KMS-11 (cell line): Measurements from ENCODE around the gene MATK.

Experiments used
- H2AFZ ChIP-seq: fragments of 200-600 bp; sonication (generic); 2 replicates; pipeline ENCODE4 v1.6.1; 2016; ENCODE audit warnings: antibody characterized with exemption, mixed run types, low read depth
- H3K27ac ChIP-seq: fragments of 200-600 bp; sonication (generic); 2 replicates; pipeline ENCODE4 v1.6.1; 2016; ENCODE audit warnings: mild to moderate bottlenecking, mixed run types
- H3K27me3 ChIP-seq: fragments of 200-600 bp; sonication (generic); 2 replicates; pipeline ENCODE4 v1.6.1; 2017; ENCODE audit warnings: mild to moderate bottlenecking, low read depth, mixed run types, moderate library complexity; ENCODE audit not compliant: insufficient read depth
- H3K36me3 ChIP-seq: fragments of 200-600 bp; sonication (generic); 2 replicates; pipeline ENCODE4 v1.6.1; 2017; ENCODE audit warnings: mild to moderate bottlenecking, mixed run types; ENCODE audit not compliant: insufficient read depth
- H3K4me1 ChIP-seq: fragments of 200-600 bp; sonication (generic); 2 replicates; pipeline ENCODE4 v1.6.1; 2016; ENCODE audit warnings: mild to moderate bottlenecking, low read depth, mixed run types; ENCODE audit not compliant: poor library complexity, severe bottlenecking
- H3K4me2 ChIP-seq: fragments of 200-600 bp; sonication (generic); 2 replicates; pipeline ENCODE4 v1.7.0; 2016; ENCODE audit warnings: mild to moderate bottlenecking, mixed run types
- H3K4me3 ChIP-seq: fragments of 200-600 bp; sonication (generic); IDR thresholded peaks from 2 replicates; pipeline ENCODE4 v1.6.1; 2017; ENCODE audit warnings: low read depth, low read length, mixed read lengths; ENCODE audit not compliant: insufficient read depth
- H3K79me2 ChIP-seq: fragments of 200-600 bp; sonication (generic); 2 replicates; pipeline ENCODE4 v1.6.1; 2016; ENCODE audit warnings: low read depth, mixed run types; ENCODE audit not compliant: insufficient read depth
- H3K9ac ChIP-seq: fragments of 200-600 bp; sonication (generic); 2 replicates; pipeline ENCODE4 v1.6.1; 2016; ENCODE audit warnings: mild to moderate bottlenecking, mixed run types
- H4K20me1 ChIP-seq: fragments of 200-600 bp; sonication (generic); 2 replicates; pipeline ENCODE4 v1.6.1; 2016; ENCODE audit warnings: mild to moderate bottlenecking, mixed run types; ENCODE audit not compliant: insufficient read depth
- TF ChIP-seq, protein P1 (sequence below): fragments of 200-600 bp; sonication (generic); conservative IDR thresholded peaks from 2 replicates; pipeline ENCODE4 v1.6.1; 2017; ENCODE audit warnings: low read depth, mild to moderate bottlenecking, antibody characterized with exemption, low read length, moderate library complexity, mixed read lengths

The MATK gene

DNA sequence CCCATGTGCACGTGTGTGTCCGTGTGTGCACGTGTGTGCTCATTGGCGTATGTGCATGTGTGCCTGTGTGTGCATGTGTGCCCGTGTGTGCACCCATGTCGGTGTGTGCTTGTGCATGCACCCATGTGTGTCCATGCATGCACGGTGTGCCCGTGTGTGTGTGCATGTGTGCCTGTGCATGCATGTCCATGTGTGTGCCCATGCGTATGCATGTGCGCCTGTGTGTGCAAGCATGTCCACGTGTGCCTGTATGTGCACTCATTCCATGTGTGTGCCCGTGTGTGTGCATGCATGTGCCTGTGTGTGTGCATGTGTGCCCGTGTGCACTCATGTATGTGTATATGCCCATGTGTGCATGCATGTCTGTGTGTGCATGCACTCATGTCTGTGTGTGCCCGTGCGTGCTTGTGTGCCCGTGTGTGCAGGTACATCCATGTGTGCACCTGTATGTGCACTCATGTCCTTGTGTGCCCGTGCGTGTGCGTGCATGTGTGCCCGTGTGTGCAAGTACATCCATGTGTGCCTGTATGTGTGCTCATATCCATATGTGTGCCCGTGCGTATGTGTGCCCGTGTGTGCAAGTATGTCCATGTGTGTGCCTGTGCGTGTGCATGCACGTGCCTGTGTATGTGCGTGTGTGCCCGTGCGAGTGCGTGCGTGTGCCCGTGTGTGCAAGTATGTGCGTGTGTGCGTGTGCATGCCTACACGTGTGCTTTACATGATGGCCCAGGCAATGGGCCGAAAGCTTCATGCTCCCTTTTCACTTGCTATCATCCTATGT, 21.6 kb upstream of the MATK start:
- no peaks in the 10 kb centered on the region for H3K4me1 ChIP-seq
- H2AFZ ChIP-seq: no peak overlapping the region
- H3K27ac ChIP-seq: no peak overlapping the region

DNA sequence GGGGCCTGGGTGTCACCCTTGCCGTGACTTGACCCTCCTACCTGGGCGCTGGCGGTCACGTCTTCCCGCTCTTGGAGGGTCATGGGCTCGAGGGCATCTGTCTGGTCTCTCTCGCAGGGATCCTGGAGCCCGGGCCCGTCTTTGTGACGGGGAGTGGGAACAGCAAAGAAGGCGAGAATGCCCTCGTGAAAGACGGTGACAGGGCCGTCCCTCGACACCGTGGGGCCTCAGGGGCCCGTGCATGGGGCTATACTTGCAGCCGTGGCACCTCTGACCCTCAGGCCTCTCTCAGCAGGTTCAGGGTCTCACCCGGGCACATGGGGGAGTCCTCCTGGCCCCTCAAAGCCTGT, 20.9 kb upstream of the MATK start:
- TF ChIP-seq, protein P1, sequence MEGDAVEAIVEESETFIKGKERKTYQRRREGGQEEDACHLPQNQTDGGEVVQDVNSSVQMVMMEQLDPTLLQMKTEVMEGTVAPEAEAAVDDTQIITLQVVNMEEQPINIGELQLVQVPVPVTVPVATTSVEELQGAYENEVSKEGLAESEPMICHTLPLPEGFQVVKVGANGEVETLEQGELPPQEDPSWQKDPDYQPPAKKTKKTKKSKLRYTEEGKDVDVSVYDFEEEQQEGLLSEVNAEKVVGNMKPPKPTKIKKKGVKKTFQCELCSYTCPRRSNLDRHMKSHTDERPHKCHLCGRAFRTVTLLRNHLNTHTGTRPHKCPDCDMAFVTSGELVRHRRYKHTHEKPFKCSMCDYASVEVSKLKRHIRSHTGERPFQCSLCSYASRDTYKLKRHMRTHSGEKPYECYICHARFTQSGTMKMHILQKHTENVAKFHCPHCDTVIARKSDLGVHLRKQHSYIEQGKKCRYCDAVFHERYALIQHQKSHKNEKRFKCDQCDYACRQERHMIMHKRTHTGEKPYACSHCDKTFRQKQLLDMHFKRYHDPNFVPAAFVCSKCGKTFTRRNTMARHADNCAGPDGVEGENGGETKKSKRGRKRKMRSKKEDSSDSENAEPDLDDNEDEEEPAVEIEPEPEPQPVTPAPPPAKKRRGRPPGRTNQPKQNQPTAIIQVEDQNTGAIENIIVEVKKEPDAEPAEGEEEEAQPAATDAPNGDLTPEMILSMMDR: no peak
- H3K27me3 ChIP-seq: peaks cover 62% of the 10 kb centered on the region

More for the DNA sequence above, 21.6 kb upstream of the MATK start:
- Histone ChIP-seq H3K4me2 (no peak overlapping the region), H3K9ac (no peak overlapping the region), H4K20me1 (no peaks in the 10 kb centered on the region), H3K27me3 (peaks cover 61% of the 10 kb centered on the region), H3K36me3 (no peaks in the 10 kb centered on the region), H3K79me2 (no peaks in the 10 kb centered on the region), H3K4me3 (no peak overlapping the region)
- TF ChIP-seq, protein P1: no peak

DNA sequence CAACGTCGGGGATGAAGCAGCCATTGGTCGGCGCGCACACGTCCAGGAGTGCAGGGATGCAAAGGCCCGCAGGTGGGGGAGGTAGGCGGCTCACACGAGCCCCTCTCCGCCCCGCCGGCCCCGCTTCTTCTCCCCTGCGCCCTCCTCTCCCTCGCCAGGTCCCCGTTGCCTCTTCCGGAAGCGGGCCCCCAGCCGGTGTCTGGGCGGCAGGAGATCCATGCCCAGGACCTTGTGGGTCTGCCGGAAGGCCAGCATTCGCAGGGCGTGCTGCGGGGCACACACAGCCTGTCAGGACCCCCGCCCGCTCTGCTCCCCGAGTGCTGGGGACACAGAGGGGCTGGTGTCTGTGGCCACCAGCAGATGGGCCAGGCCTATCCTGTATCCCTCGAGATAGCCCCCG, 19.7 kb upstream of the MATK start:
- no peak overlapping the region for H3K4me3 ChIP-seq
- no peaks in the 10 kb centered on the region for H3K79me2 ChIP-seq
- H3K4me2 ChIP-seq: no peak overlapping the region
- H4K20me1 ChIP-seq: no peaks in the 10 kb centered on the region
- H3K9ac ChIP-seq: no peak overlapping the region
- H3K27ac ChIP-seq: no peak overlapping the region
- no peak overlapping the region for H2AFZ ChIP-seq
- H3K36me3 ChIP-seq: no peaks in the 10 kb centered on the region
- H3K4me1 ChIP-seq: no peaks in the 10 kb centered on the region
- TF ChIP-seq, protein P1: no peak
- peaks cover 69% of the 10 kb centered on the region for H3K27me3 ChIP-seq

More for the DNA sequence above, 20.9 kb upstream of the MATK start:
- Histone ChIP-seq H3K4me1 (no peaks in the 10 kb centered on the region), H3K4me3 (no peak overlapping the region), H3K4me2 (no peak overlapping the region), H3K27ac (no peak overlapping the region), H3K9ac (no peak overlapping the region), H4K20me1 (no peaks in the 10 kb centered on the region), H3K79me2 (no peaks in the 10 kb centered on the region), H3K36me3 (no peaks in the 10 kb centered on the region), H2AFZ (no peak overlapping the region)

DNA sequence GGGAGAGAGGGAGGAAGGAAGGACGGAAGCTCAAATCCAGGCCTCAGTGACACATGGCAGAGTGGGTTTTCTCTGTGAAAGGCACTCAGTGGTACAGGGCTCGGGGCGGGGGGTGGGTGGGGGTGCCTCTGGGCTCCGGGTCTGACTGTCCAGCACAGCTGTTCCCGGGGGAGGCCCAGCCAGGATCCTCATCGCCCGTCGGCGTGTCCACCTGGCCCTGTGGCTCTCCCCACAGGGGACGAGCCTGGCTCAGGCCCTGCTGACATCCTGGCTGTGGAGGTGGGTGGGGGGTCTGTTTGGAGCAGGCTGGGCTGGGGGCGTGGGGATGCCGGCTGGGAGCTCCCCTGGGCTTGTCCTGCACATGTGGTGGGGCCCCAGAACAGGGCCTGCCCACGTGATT, 18.2 kb upstream of the MATK start:
- H3K4me3 ChIP-seq: no peak overlapping the region
- H4K20me1 ChIP-seq: no peaks in the 10 kb centered on the region
- H3K27me3 ChIP-seq: peaks cover 68% of the 10 kb centered on the region
- no peak overlapping the region for H2AFZ ChIP-seq
- no peak overlapping the region for H3K4me2 ChIP-seq
- no peak overlapping the region for H3K9ac ChIP-seq
- H3K4me1 ChIP-seq: no peaks in the 10 kb centered on the region
- no peaks in the 10 kb centered on the region for H3K36me3 ChIP-seq
- H3K27ac ChIP-seq: no peak overlapping the region
- TF ChIP-seq, protein P1: no peak
- H3K79me2 ChIP-seq: no peaks in the 10 kb centered on the region
